ENCODE measurements around the gene PPP3R1.
A peak's percentile ranks its signal among the peaks of the same experiment; 100 is the strongest.

PPP3R1 gene

GRCh38 chr2:68282811-68283418 lies 30.6 kb upstream of the PPP3R1 start:
- TF ChIP-seq CTCF (IDR thresholded peaks at IDR 0.05; ENCODE audit: control insufficient read depth, insufficient read depth, low read depth, low read length, missing control alignments): peak; percentile 71
- no peak for DNase-seq (ENCODE audit: low read depth)
- no peak overlapping the region for H3K4me3 ChIP-seq (ENCODE audit: control insufficient read depth, low read depth, low read length)

- H3K4me3 ChIP-seq (ENCODE audit: control insufficient read depth, low read depth, low read length): no peak overlapping the region
- no peak for DNase-seq (ENCODE audit: low read depth)
- no peak for TF ChIP-seq CTCF (IDR thresholded peaks at IDR 0.05; ENCODE audit: control insufficient read depth, insufficient read depth, low read depth, low read length, missing control alignments)
Measured at GRCh38 chr2:68280796-68281195, 28.5 kb upstream of the PPP3R1 start.

- no peak for TF ChIP-seq CTCF (IDR thresholded peaks at IDR 0.05; ENCODE audit: control insufficient read depth, insufficient read depth, low read depth, low read length, missing control alignments)
Measured at GRCh38 chr2:68280348-68280747, 28.0 kb upstream of the PPP3R1 start.

GRCh38 chr2:68279691-68280090 lies 27.4 kb upstream of the PPP3R1 start:
- DNase-seq (ENCODE audit: low read depth): no peak
- H3K4me3 ChIP-seq (ENCODE audit: control insufficient read depth, low read depth, low read length): no peak overlapping the region
- no peak for TF ChIP-seq CTCF (IDR thresholded peaks at IDR 0.05; ENCODE audit: control insufficient read depth, insufficient read depth, low read depth, low read length, missing control alignments)

More at GRCh38 chr2:68280348-68280747, 28.0 kb upstream of the PPP3R1 start:
- no peak for DNase-seq (ENCODE audit: low read depth)
- H3K4me3 ChIP-seq (ENCODE audit: control insufficient read depth, low read depth, low read length): no peak overlapping the region

- DNase-seq (ENCODE audit: low read depth): no peak
- no peak overlapping the region for H3K4me3 ChIP-seq (ENCODE audit: control insufficient read depth, low read depth, low read length)
- no peak for TF ChIP-seq CTCF (IDR thresholded peaks at IDR 0.05; ENCODE audit: control insufficient read depth, insufficient read depth, low read depth, low read length, missing control alignments)
Measured at GRCh38 chr2:68278169-68278568, 25.8 kb upstream of the PPP3R1 start.

- TF ChIP-seq CTCF (IDR thresholded peaks at IDR 0.05; ENCODE audit: control insufficient read depth, insufficient read depth, low read depth, low read length, missing control alignments): no peak
- H3K4me3 ChIP-seq (ENCODE audit: control insufficient read depth, low read depth, low read length): no peak overlapping the region
- no peak for DNase-seq (ENCODE audit: low read depth)
Measured at GRCh38 chr2:68274022-68274421, 21.7 kb upstream of the PPP3R1 start.
